ENCODE data around the gene SIT1. TPM values are rescaled to one million over a fixed set of nuclear protein-coding genes. Genes with fewer than 3 reads are reported as not detected.

The SIT1 gene
- total RNA-seq, 3 donors from 2014 or later = 1.2 to 3.3 (median 1.9) TPM

GRCh38 chr9:35673132-35674024 is 22.6 kb upstream of the SIT1 start, which contains the start of gene CA9:
Gene CA9, plus strand, starts transcription at chr9:35673928. Its CDS starts 32 bp downstream, at chr9:35673960.
- Histone ChIP-seq H3K9me3 (no peaks in the 10 kb centered on the region), H3K4me3 (no peak within 1 kb of the TSS), H3K4me1 (ENCODE audit: low read depth) (peaks cover 22% of the 10 kb centered on the region), H3K36me3 (ENCODE audit: low read depth) (no peaks in the 10 kb centered on the region)
- intact Hi-C loops (cut with DNase I, micrococcal nuclease) = no loop called here
- peak; percentile 55 for ATAC-seq
- TF ChIP-seq CTCF (IDR thresholded peaks at IDR 0.05) = no peak
- peak in 2 of 3 donors; percentile 51 to 62 for DNase-seq

GRCh38 chr9:35669331-35670145 is 18.8 kb upstream of the SIT1 start:
- no peaks in the 10 kb centered on the region for H3K9me3 ChIP-seq
- H3K36me3 ChIP-seq (ENCODE audit: low read depth) = no peaks in the 10 kb centered on the region
- H3K4me3 ChIP-seq = no peak overlapping the region
- peaks cover 19% of the 10 kb centered on the region for H3K4me1 ChIP-seq (ENCODE audit: low read depth)
- ATAC-seq = peak; percentile 82
- intact Hi-C loops (cut with DNase I, micrococcal nuclease) = no loop called here
- no peak for TF ChIP-seq CTCF (IDR thresholded peaks at IDR 0.05)
- peak; percentile 28 to 95 (median 80) for DNase-seq

- intact Hi-C loops (cut with DNase I, micrococcal nuclease) = no loop called here
- peaks cover 20% of the 10 kb centered on the region for H3K4me1 ChIP-seq (ENCODE audit: low read depth)
- ATAC-seq = no peak
Observed at GRCh38 chr9:35667939-35668338, 17.2 kb upstream of the SIT1 start.

GRCh38 chr9:35666549-35666948 is 15.8 kb upstream of the SIT1 start:
- intact Hi-C loops (cut with DNase I, micrococcal nuclease) = no loop called here
- peaks cover 29% of the 10 kb centered on the region for H3K4me1 ChIP-seq (ENCODE audit: low read depth)
- TF ChIP-seq CTCF (IDR thresholded peaks at IDR 0.05) = no peak
- DNase-seq (no peak), ATAC-seq (no peak)
- no peaks in the 10 kb centered on the region for H3K9me3 ChIP-seq
- H3K36me3 ChIP-seq (ENCODE audit: low read depth) = no peaks in the 10 kb centered on the region
- no peak overlapping the region for H3K4me3 ChIP-seq

More at GRCh38 chr9:35667939-35668338, 17.2 kb upstream of the SIT1 start:
- H3K9me3 ChIP-seq = no peaks in the 10 kb centered on the region
- H3K4me3 ChIP-seq = no peak overlapping the region
- no peak for TF ChIP-seq CTCF (IDR thresholded peaks at IDR 0.05)
- H3K36me3 ChIP-seq (ENCODE audit: low read depth) = no peaks in the 10 kb centered on the region
- DNase-seq = no peak

- ATAC-seq (no peak), DNase-seq (no peak)
- peaks cover 34% of the 10 kb centered on the region for H3K4me1 ChIP-seq (ENCODE audit: low read depth)
- no peak overlapping the region for H3K4me3 ChIP-seq
- H3K9me3 ChIP-seq = no peaks in the 10 kb centered on the region
- intact Hi-C loops (cut with DNase I, micrococcal nuclease) = no loop called here
- no peak for TF ChIP-seq CTCF (IDR thresholded peaks at IDR 0.05)
- H3K36me3 ChIP-seq (ENCODE audit: low read depth) = no peaks in the 10 kb centered on the region
Observed at GRCh38 chr9:35666045-35666444, 15.3 kb upstream of the SIT1 start.
